ENCODE results near the gene FAM193B. TPM values are rescaled to one million over a fixed set of nuclear protein-coding genes. Genes with fewer than 3 reads are reported as not detected.

The FAM193B gene
- polyA plus RNA-seq, 1 of the 3 experiments (the other 2 are of a cell fraction): 48.1 TPM

- peaks cover 0 to 6% of the 10 kb centered on the region in 2 experiments; a peak in 1 of 4 replicates for H3K4me1 ChIP-seq (ENCODE audit: control insufficient read depth in 1 of 2, insufficient read depth in 2 of 2, low read depth in 1 of 2, low read length in 1 of 2)
- DNase-seq: no peak
- H3K9me2 ChIP-seq: no peaks in the 10 kb centered on the region
- H2AFZ ChIP-seq (ENCODE audit: low read depth): no peak overlapping the region
- peaks cover 26 to 85% of the 10 kb centered on the region in 2 experiments for H3K36me3 ChIP-seq (replicated peaks in 1 of 2; ENCODE audit: control insufficient read depth in 1 of 2, insufficient read depth in 2 of 2, low read length in 1 of 2)
- CTCF ChIA-PET: no interaction called here
- TF ChIP-seq CHD2 (IDR thresholded peaks at IDR 0.05; ENCODE audit: low read length, partially characterized antibody): no peak
- no peak for TF ChIP-seq IRF3 (IDR thresholded peaks at IDR 0.05; ENCODE audit: low read depth, low read length)
- no peak for TF ChIP-seq SMC3 (IDR thresholded peaks at IDR 0.05; ENCODE audit: low read depth, low read length)
- TF ChIP-seq POLR2AphosphoS5 (IDR thresholded peaks at IDR 0.05; ENCODE audit: low read depth, low read length): no peak
- TF ChIP-seq NRF1 (IDR thresholded peaks at IDR 0.05; ENCODE audit: low read depth, low read length): no peak
- no peak for TF ChIP-seq USF2 (IDR thresholded peaks at IDR 0.05; ENCODE audit: borderline replicate concordance, low read depth, low read length)
- TF ChIP-seq GATA2 (CRISPR knock-in tag; IDR thresholded peaks at IDR 0.05): no peak
- H3K9ac ChIP-seq: no peak overlapping the region
- no peak overlapping the region for H3K4me2 ChIP-seq
- H3F3A ChIP-seq (replicated peaks; ENCODE audit: insufficient read depth): peaks cover 5% of the 10 kb centered on the region
- POLR2A ChIA-PET: interaction anchor here (0.8 kb wide), 1 partner anchor 19 kb away, joined by 3 read pairs; no protein-coding TSS in a partner anchor
- WGBS (ENCODE audit: low lambda C conversion rate): 96% methylated on average over 10 of the region's 19 CpGs
- H3K27me3 ChIP-seq (ENCODE audit: insufficient read depth): no peaks in the 10 kb centered on the region
- H3K79me2 ChIP-seq (ENCODE audit: insufficient read depth): peaks cover 14% of the 10 kb centered on the region; the same call in 1 of the 2 replicates
- H3K4me3 ChIP-seq (ENCODE audit: low read depth in 2 of 2, low read length in 1 of 2): no peak overlapping the region
- no peaks in the 10 kb centered on the region for H4K20me1 ChIP-seq (ENCODE audit: insufficient read depth)
- no peak overlapping the region for H3K27ac ChIP-seq (ENCODE audit: low read depth in 2 of 2, low read length in 1 of 2)
- H3K9me3 ChIP-seq: no peaks in the 10 kb centered on the region
These were observed 30.4 kb downstream of the FAM193B start for GRCh38 chr5:177523711-177524538.

GRCh38 chr5:177520916-177521513 is 33.3 kb downstream of the FAM193B start:
- Histone ChIP-seq H3K4me2 (no peak overlapping the region), H4K20me1 (ENCODE audit: insufficient read depth) (no peaks in the 10 kb centered on the region), H2AFZ (ENCODE audit: low read depth) (no peak overlapping the region), H3K27ac (ENCODE audit: low read depth in 2 of 2, low read length in 1 of 2) (no peak overlapping the region), H3K9me3 (no peaks in the 10 kb centered on the region), H3K79me2 (ENCODE audit: insufficient read depth) (peaks cover 21% of the 10 kb centered on the region), H3K4me1 (ENCODE audit: control insufficient read depth in 1 of 2, insufficient read depth in 2 of 2, low read depth in 1 of 2, low read length in 1 of 2) (peaks cover under 1 to 9% of the 10 kb centered on the region in 2 experiments; a peak in 1 of 4 replicates), H3K27me3 (ENCODE audit: insufficient read depth) (no peaks in the 10 kb centered on the region), H3K9ac (no peak overlapping the region), H3K4me3 (ENCODE audit: low read depth in 2 of 2, low read length in 1 of 2) (no peak overlapping the region), H3K9me2 (no peaks in the 10 kb centered on the region), H3K36me3 (replicated peaks in 1 of 2; ENCODE audit: control insufficient read depth in 1 of 2, insufficient read depth in 2 of 2, low read length in 1 of 2) (peaks cover 12 to 57% of the 10 kb centered on the region in 2 experiments), H3F3A (replicated peaks; ENCODE audit: insufficient read depth) (peaks cover 10% of the 10 kb centered on the region)
- 64% methylated on average over 2 of the region's 2 CpGs for WGBS (ENCODE audit: low lambda C conversion rate)
- CTCF ChIA-PET: interaction anchor here (0.9 to 3.7 kb wide), 3 partner anchors 20 to 64 kb away, joined by 3 to 15 read pairs (median 3); no protein-coding TSS in a partner anchor
- DNase-seq: no peak
- POLR2A ChIA-PET: interaction anchor here (1.3 kb wide), 1 partner anchor 28 kb away, joined by 4 read pairs; no protein-coding TSS in a partner anchor
- TF ChIP-seq GATA2 (CRISPR knock-in tag; IDR thresholded peaks at IDR 0.05): no peak
- TF ChIP-seq SIN3A (IDR thresholded peaks at IDR 0.05; ENCODE audit: borderline replicate concordance, low read depth, low read length): no peak
- TF ChIP-seq JUND (IDR thresholded peaks at IDR 0.05): no peak
- TF ChIP-seq FOXJ3 (CRISPR knock-in tag; IDR thresholded peaks at IDR 0.05): no peak
- no peak for TF ChIP-seq SMC3 (IDR thresholded peaks at IDR 0.05; ENCODE audit: low read depth, low read length)
- no peak for TF ChIP-seq MAX (IDR thresholded peaks at IDR 0.05; ENCODE audit: low read depth)
- no peak for TF ChIP-seq TAF1 (IDR thresholded peaks at IDR 0.05; ENCODE audit: borderline replicate concordance, low read depth, low read length)
- no peak for TF ChIP-seq CHD2 (IDR thresholded peaks at IDR 0.05; ENCODE audit: low read length, partially characterized antibody)
- no peak for TF ChIP-seq USF1 (IDR thresholded peaks at IDR 0.05; ENCODE audit: borderline replicate concordance, low read depth)
- no peak for TF ChIP-seq ZBTB33 (IDR thresholded peaks at IDR 0.05; ENCODE audit: borderline replicate concordance, low read depth)
- no peak for TF ChIP-seq YY1 (IDR thresholded peaks at IDR 0.05; ENCODE audit: low read depth)
- TF ChIP-seq RCOR1 (IDR thresholded peaks at IDR 0.05; ENCODE audit: low read length): no peak
- no peak for TF ChIP-seq RFX5 (IDR thresholded peaks at IDR 0.05; ENCODE audit: low read length)
- TF ChIP-seq FOXM1 (IDR thresholded peaks at IDR 0.05; ENCODE audit: low read depth): no peak
- TF ChIP-seq GABPA (IDR thresholded peaks at IDR 0.05; ENCODE audit: low read depth): no peak
- TF ChIP-seq TCF12 (IDR thresholded peaks at IDR 0.05): no peak
- no peak for TF ChIP-seq EZH2phosphoT487 (IDR thresholded peaks at IDR 0.05; ENCODE audit: borderline replicate concordance, low read depth)
- TF ChIP-seq POLR2AphosphoS5 (IDR thresholded peaks at IDR 0.05; ENCODE audit: low read depth, low read length): no peak
